Natural killer cell (primary cell): ENCODE data around the gene FAM89B. TPM values are rescaled to one million over a fixed set of nuclear protein-coding genes. Genes with fewer than 3 reads are reported as not detected.

Experiments
- ATAC-seq, 3 donors: fragments of 150-1000 bp in 2 of 3; fragments of 200-7000 bp in 1 of 3; cut with Tn5 transposase; 1 replicate in 1 of 3; 2 replicates in 2 of 3; pipeline ENCODE4 v1.10.0; 2021; ENCODE audit warnings: mild to moderate bottlenecking in 2 of 3, moderate library complexity in 2 of 3
- DNase-seq, 2 donors: peaks; one replicate each; pipeline versions ENCODE4 v3.0.0 to v3.0.0-alpha.2; 2013 to 2021; ENCODE audit warnings: mixed read lengths in 1 of 2
- H3K27ac ChIP-seq: one replicate; pipeline ENCODE4 v1.5.1; 2013; ENCODE audit warnings: mild to moderate bottlenecking, low read length
- H3K27me3 ChIP-seq: one replicate; pipeline ENCODE4 v1.6.1; 2013; ENCODE audit warnings: low read length; ENCODE audit not compliant: control insufficient read depth, insufficient read depth
- H3K36me3 ChIP-seq: one replicate; pipeline ENCODE4 v1.6.1; 2013; ENCODE audit warnings: low read length; ENCODE audit not compliant: control insufficient read depth, insufficient read depth
- H3K4me1 ChIP-seq: one replicate; pipeline ENCODE4 v1.6.1; 2013; ENCODE audit warnings: low read length; ENCODE audit not compliant: control insufficient read depth, insufficient read depth
- H3K4me3 ChIP-seq: one replicate; pipeline ENCODE4 v1.5.1; 2013; ENCODE audit warnings: low read length
- H3K9me3 ChIP-seq: one replicate; pipeline ENCODE4 v1.6.1; 2013; ENCODE audit warnings: low read length; ENCODE audit not compliant: control insufficient read depth, insufficient read depth
- H3K27ac Mint-ChIP-seq, 2 donors: one replicate each; pipeline ENCODE4 v1.8.0; 2022; ENCODE audit warnings: mild to moderate bottlenecking in 2 of 2, mixed read lengths in 2 of 2, moderate library complexity in 1 of 2
- H3K27me3 Mint-ChIP-seq, 2 donors: one replicate each; pipeline ENCODE4 v1.8.0; 2022; ENCODE audit warnings: low read depth in 2 of 2, mixed read lengths in 2 of 2
- H3K36me3 Mint-ChIP-seq: one replicate; pipeline ENCODE4 v1.8.0; 2022; ENCODE audit warnings: mixed read lengths
- H3K4me1 Mint-ChIP-seq, 2 donors: one replicate each; pipeline ENCODE4 v1.8.0; 2022; ENCODE audit warnings: mixed read lengths in 2 of 2
- H3K4me3 Mint-ChIP-seq: one replicate; pipeline ENCODE4 v1.8.0; 2022; ENCODE audit warnings: mild to moderate bottlenecking, moderate library complexity, mixed read lengths
- H3K9me3 Mint-ChIP-seq, 2 donors: one replicate each; pipeline ENCODE4 v1.8.0; 2022; ENCODE audit warnings: mixed read lengths in 2 of 2
- WGBS: methylation state at CpG from one replicate; pipeline ENCODE4 v1.1.7; 2013; ENCODE audit warnings: missing lambda C conversion rate; ENCODE audit not compliant: insufficient coverage; 5-methylcytosine and 5-hydroxymethylcytosine counted together
- intact Hi-C: fragments of 100-400 bp; cut with micrococcal nuclease; formaldehyde crosslinking; loops from one replicate; pipeline ENCODE4 v1.14.2; 2022
- total RNA-seq, 4 donors: library from RNA; stranded (reverse); fragments of 120-200 nt in 1 of 4; gene quantifications; one replicate each; pipeline versions ENCODE4 v1.2.3 to v1.2.4, GENCODE V29; 2013 to 2022
- TF ChIP-seq, protein P1 (sequence below): fragments of 200-600 bp; IDR thresholded peaks from one replicate; pipeline ENCODE4 v1.8.0; 2022; ENCODE audit warnings: antibody characterized with exemption

Gene FAM89B
- total RNA-seq, 3 donors from 2014 or later (not counting 1 experiment from before 2014, with no cell fraction given): 41.4 to 52.4 (median 44.6) TPM

DNA sequence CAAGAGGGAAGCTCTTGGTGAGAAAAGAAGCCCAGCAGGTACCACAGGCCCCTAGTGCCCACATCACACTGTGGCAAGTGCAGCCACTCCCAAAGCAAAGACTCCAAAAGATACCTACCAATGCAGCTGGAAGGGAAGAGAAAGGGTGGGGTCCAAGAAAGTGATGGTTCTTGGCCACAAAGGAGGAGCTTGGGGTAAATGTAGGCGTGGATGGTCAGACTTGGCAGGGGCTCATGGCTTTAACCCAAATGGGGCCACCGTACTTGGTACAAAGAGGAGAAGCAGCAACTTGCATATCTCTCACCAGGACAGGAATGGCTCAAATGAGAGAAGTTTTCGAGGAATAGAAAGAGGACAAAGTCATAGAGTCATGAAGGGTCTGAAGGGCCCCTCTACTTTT, 36.9 kb downstream of the FAM89B start:
- Mint-ChIP-seq H3K4me3 (peak overlapping the region; percentile 26), H3K27me3 (no peaks in the 10 kb centered on the region), H3K36me3 (no peaks in the 10 kb centered on the region), H3K4me1 (peaks cover 27 to 48% of the 10 kb centered on the region in 2 donors), H3K9me3 (no peaks in the 10 kb centered on the region), H3K27ac (peak overlapping the region; percentile 71 to 97)
- WGBS: 70% methylated on average over 3 of the region's 3 CpGs
- ATAC-seq (no peak), DNase-seq (no peak)
- peaks cover 39% of the 10 kb centered on the region for H3K36me3 ChIP-seq
- H3K27ac ChIP-seq: no peak overlapping the region
- no peaks in the 10 kb centered on the region for H3K9me3 ChIP-seq
- no peaks in the 10 kb centered on the region for H3K27me3 ChIP-seq
- H3K4me3 ChIP-seq: no peak overlapping the region
- TF ChIP-seq, protein P1, sequence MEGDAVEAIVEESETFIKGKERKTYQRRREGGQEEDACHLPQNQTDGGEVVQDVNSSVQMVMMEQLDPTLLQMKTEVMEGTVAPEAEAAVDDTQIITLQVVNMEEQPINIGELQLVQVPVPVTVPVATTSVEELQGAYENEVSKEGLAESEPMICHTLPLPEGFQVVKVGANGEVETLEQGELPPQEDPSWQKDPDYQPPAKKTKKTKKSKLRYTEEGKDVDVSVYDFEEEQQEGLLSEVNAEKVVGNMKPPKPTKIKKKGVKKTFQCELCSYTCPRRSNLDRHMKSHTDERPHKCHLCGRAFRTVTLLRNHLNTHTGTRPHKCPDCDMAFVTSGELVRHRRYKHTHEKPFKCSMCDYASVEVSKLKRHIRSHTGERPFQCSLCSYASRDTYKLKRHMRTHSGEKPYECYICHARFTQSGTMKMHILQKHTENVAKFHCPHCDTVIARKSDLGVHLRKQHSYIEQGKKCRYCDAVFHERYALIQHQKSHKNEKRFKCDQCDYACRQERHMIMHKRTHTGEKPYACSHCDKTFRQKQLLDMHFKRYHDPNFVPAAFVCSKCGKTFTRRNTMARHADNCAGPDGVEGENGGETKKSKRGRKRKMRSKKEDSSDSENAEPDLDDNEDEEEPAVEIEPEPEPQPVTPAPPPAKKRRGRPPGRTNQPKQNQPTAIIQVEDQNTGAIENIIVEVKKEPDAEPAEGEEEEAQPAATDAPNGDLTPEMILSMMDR: no peak
- peaks cover 42% of the 10 kb centered on the region for H3K4me1 ChIP-seq
- intact Hi-C loops: no loop called here

DNA sequence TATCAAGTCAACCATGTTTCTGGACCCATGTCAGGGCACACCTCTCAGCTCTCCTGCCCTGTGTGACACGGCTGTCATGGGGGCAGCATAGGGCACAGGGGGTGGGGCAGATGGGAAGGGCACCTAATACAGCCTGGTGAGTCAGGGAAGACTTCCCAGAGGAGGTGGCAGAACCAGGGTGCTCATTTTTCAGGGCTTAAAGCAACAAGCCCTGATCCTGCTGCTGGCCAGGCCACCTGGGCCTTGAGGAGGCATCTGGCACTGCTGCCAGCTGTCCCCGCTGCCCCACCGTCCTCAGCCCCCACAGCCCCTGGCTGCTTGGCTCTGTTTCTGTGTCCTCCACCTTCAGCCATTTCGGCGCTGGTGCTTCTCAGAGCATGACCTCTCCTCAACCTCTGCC, 37.3 kb downstream of the FAM89B start:
- DNase-seq: no peak
- H3K27me3 ChIP-seq: no peaks in the 10 kb centered on the region
- no peaks in the 10 kb centered on the region for H3K9me3 ChIP-seq
- ATAC-seq: no peak
- H3K4me1 Mint-ChIP-seq: peaks cover 27 to 50% of the 10 kb centered on the region in 2 donors
- intact Hi-C loops: loop anchor here (5.0 kb wide), 1 partner anchor 393 kb away; the partner anchor contains the start of genes BANF1 and EIF1AD
- TF ChIP-seq, protein P1: no peak
- WGBS: 87% methylated on average over 5 of the region's 5 CpGs
- H3K4me1 ChIP-seq: peaks cover 46% of the 10 kb centered on the region
- no peak overlapping the region for H3K27ac ChIP-seq
- H3K4me3 ChIP-seq: no peak overlapping the region
- no peaks in the 10 kb centered on the region for H3K9me3 Mint-ChIP-seq
- peaks cover 38% of the 10 kb centered on the region for H3K36me3 ChIP-seq
- peak overlapping the region; percentile 78 to 97 for H3K27ac Mint-ChIP-seq
- H3K36me3 Mint-ChIP-seq: no peaks in the 10 kb centered on the region
- H3K27me3 Mint-ChIP-seq: no peaks in the 10 kb centered on the region
- no peak overlapping the region for H3K4me3 Mint-ChIP-seq

DNA sequence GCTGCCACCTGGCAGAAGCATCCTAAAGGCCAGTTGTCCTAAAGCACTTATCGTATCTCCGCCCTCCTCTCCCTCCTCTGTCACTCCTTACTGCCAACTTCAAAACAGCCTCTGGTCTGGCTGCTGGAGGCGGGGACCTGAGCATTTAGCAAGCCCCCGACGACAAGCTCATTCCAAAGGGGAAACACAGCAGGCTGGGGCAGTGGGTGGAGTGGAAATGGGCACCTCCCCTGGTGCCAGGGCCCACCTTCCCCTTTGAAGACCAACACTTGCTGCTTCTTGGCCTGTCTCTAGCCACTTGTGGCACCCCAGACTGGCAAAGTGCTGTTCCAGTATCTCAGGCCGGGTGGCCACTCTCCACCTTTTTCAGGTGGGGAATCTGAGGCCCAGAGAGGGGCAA, 38.1 kb downstream of the FAM89B start:
- ATAC-seq (no peak), DNase-seq (no peak)
- Mint-ChIP-seq H3K27ac (peak overlapping the region; percentile 78 to 97), H3K27me3 (no peaks in the 10 kb centered on the region), H3K9me3 (no peaks in the 10 kb centered on the region), H3K36me3 (no peaks in the 10 kb centered on the region), H3K4me3 (no peak overlapping the region), H3K4me1 (peaks cover 34 to 50% of the 10 kb centered on the region in 2 donors)
- peak overlapping the region; percentile 11 for H3K27ac ChIP-seq
- TF ChIP-seq, protein P1: no peak
- intact Hi-C loops: loop anchor here (5.0 kb wide), 1 partner anchor 392 kb away; the partner anchor contains the start of genes BANF1 and EIF1AD
- peaks cover 50% of the 10 kb centered on the region for H3K4me1 ChIP-seq
- no peaks in the 10 kb centered on the region for H3K9me3 ChIP-seq
- no peak overlapping the region for H3K4me3 ChIP-seq
- H3K27me3 ChIP-seq: no peaks in the 10 kb centered on the region
- 70% methylated on average over 6 of the region's 6 CpGs for WGBS
- H3K36me3 ChIP-seq: peaks cover 31% of the 10 kb centered on the region
